ENCODE measurements around the gene FMNL2.
A peak's percentile ranks its signal among the peaks of the same experiment; 100 is the strongest.

Gene FMNL2

DNA sequence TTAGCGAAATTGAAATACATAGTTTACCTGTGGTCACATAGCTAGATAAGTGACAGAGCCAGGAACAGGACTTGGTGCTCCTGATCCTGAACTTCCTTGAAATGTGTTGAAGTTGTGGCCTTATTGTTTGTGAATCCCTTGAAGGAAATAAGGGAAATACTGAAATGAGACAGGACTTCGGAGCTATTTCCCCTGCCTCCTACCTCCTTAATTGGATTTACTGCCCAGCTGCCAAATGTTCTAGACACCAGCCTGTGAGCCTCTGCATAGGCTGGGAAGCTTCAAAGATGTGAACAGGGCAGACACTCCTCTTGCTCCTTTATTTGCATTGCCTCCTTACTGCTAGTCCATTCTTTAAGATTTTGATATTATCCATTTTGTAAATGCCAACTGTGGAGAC, 247.1 kb downstream of the FMNL2 start:
- DNase-seq (ENCODE audit: low read depth): no peak

DNA sequence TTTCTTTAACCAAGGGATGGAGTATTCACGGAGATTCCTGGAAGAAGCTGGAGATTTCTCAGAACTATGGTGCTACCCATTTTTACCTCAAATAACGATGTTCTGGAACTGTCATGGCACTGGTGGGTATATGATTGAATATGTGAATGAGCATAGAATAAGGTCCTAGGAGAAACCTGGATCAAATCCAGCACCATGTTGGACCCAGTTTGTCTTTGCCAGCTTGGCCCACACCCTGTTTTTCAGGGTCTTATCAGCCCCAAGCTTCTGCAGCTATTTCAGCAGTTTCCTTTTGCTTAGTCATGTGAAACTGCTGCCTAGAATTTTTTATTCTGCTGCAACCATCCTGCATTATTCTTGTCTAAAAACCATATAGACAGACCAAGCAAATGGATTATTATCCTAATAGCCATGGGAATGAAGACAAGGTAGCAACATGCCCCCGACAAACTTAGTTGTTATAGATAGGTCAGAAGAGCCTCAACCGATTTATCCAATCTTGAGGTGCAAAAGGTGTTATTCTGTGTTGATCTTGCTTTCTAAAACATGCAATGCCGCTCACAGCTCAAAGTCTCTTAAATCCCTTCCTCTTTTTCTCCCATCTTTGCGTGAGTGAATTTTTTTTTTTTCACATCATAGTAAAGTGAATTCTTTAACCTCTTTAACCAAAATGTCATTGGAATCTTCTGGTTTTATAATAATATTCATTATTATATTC, 248.7 kb downstream of the FMNL2 start:
- DNase-seq (ENCODE audit: low read depth): no peak

DNA sequence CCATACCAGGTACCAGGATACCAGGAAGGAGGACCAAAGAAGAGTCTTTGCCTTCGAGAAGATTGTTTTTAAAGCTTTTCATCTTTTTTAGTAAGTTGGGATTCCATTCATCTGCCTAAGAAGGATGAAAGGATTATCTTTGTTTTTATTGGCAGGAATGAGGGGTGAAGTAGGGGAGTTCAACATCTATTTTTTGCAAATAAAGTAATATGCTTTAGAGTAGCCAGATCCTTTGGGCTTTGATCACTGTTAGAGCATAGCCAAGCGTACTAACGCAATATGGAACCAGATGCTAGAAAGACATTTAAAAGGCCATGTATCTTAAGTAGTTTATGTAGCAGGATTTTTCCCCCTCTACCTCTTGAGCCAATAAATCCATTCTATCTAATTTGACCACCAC, 249.3 kb downstream of the FMNL2 start:
- no peak for DNase-seq (ENCODE audit: low read depth)

DNA sequence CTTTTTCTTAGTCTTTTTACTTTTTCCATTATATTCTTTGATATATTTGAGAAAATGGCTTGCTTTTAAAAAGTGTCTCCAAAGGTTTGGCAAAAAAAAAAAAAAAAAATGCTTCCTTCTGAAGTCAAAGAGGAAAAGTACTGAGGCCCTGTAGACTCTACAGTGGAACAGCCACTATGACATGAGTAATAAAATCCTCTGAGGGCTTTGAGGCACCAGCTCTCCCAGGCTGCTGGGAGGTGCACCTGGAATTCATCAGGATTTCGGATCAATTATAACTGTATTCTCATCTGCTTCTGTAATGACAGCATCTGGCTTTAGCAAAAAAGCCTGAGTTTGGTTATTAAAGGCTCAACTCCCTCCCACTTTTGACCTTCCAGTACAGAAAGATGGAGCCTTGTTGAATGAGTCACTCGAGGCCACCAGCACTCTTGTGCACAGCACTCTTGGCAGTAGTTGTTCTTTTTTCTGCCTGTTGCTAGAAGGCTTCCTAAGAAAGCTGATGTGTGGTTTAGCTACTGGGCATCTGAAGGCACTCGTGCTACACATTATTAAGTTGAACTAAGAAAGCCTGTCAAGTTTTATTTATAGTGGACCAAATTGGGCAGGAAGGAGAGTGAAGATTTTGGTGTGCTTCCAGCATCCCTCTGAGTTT, 251.0 kb downstream of the FMNL2 start:
- DNase-seq (ENCODE audit: low read depth): peak; percentile 94

DNA sequence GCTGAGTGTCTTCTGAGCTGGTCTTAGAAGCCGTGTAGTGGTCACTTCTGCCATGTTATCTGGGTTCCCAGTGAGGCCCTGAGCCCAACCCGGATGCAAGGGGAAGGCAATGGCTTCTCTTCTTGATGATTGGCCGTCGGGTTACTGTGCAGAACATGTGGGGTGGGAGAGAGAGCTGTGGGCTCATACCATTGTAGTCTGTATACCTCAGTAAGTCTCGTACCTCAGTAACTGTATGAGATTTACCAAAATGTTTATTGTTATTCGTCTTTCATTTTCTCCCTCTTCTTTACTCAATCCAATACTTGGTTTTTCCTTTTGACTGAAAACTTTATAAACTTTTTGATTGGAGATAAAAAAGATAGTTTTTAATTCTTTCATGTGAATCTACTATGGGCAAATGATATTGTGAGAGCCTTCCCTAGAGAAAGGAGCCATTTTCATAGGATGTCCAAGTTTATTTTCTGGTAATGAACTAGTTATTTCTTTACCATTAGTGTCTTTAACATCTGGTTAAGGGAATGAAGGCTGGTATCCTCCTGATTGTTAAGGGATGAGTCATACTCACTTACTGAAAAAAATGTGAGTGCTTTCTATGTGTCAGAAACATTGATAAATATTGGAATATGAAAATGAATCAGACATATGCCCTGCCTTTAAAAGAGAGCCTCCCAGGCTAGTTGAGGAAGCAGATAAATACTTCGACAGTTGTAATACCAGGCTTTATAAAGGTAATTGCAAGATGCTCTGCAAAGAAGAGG, 252.4 kb downstream of the FMNL2 start:
- DNase-seq (ENCODE audit: low read depth): no peak

DNA sequence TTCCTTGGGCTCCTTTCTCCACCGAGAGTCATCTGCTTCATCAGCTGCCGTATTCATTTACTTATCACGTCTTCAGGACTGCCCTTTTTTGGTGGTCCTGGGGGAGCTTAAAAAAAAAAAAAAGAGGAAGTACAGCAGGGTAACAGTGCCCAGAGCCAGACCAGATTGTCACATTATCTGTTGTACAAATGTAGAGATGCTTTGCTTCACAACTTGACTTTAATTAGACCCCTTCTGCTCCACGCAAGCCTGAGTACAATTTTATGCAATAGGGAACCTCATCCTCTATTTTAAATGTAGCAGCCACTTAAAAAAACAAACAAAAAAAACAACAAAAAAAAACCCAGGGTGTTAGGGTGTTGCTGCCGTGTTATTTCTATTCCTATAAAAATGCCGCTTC, 254.0 kb downstream of the FMNL2 start:
- no peak for DNase-seq (ENCODE audit: low read depth)

DNA sequence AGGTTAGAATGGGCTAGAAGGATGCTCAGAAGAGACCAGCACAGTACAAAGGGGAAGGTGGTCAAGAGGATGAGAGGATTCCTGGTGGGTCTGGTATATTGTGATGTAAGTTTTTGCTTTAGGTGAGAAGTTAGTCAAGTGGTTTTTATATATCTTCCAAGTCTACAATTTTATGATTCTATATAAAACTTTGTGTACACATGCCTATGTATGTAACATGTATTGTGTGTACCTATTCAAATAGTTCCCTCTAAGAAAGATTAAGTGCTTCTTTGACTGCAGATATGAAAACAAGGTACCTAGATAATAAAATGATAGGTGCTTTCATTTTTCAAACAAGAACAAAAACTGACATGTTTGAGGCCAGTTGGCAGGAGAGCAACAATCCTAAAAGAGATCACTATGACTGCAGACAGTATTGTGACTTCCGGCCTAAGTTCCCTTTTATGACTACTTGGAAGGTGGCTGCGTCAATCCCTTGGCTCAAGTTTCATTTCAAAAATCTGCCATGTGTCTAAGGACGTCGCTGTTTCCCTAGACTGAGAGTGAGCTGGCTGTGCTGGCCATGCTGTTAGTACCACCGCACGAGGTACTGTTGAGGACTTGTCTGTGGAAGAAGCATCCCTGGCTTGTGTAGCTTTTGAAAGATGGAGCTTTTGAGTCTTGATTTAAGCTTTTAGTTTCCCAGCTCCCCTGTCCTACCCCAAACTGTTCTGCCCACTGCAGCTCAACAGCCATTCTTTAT, 259.2 kb downstream of the FMNL2 start:
- no peak for DNase-seq (ENCODE audit: low read depth)

DNA sequence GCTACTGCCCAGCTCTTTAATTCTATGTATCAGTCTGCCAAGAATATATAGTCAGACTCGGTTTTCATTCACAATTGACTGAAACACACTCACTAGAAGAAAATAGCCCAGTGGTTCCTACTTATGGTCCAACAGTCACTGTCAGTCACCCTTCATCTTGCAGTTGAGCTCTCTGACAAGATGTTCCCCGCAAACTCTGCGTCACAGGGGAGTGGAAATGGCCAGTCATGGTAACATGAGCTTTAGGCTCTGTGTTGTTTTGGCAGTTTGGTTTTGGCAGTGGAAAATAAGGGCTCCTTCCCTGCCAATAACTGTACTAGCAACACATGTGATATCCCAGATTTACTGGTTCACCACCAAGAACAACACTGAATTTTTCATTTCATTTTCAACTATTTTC, 259.8 kb downstream of the FMNL2 start:
- DNase-seq (ENCODE audit: low read depth): no peak

DNA sequence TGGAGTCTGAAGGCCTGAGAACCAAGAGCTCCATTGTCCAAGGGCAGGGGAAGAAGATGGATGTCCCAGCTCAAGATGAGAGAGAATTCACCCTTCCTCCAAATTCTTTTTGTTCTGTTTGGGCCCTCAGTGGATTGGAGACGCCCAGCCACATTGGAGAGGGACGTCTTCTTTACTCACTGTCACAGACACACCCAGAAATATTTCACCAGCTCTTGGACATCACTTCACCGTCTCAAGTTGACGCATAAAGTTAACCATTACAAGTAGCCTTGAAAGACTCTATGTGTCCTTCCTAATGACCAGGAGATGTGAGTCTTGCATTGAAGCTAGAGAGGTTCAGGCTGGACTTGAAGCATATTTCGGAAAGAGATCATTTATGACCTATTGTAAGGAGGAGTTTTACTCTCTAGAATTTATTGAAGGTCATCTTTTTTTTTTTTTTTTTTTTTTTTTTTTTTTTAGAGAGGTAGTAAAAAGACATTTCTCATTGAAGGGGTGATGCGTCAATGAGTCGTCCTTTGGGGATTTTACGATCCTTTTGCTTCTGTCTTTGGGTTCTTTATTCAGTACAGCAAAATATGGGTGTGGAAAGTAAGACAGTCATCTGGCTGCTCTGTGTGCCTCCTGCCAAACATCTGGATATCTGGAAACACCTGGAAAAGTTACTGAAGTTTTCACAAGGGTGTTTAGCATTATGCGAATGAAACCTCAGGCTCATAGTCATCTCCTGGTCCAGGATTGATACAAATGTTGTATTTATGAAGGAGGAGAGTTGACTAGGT, 264.2 kb downstream of the FMNL2 start:
- no peak for DNase-seq (ENCODE audit: low read depth)

DNA sequence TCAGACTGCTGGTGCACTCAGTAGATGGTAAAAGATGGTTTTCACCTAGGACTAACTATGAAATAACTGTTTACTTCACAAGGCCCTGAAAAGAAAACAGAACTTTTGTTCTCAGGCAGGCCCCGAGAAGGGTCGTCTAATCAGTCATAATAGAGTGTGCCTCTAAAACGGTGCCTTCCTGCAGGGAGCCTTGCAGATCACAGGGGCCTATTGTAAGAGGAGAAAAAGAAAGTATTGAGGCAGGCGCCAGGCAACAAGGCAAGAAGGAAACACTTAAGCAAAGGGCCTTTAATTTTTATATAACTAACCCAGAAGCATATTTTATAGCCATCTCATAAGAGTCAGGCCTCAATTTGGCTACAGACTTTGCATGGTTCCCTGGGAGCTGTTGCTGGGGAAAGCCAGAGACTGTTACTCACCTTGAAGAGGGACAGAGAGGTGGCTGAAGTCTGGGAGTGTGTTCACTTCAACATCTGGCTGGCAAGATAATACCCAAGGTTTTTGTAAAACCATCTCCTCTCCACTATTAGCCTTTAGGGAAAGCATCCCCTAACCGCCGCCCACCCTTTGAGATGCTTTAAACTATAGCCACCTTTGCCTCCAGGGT, 265.2 kb downstream of the FMNL2 start:
- DNase-seq (ENCODE audit: low read depth): no peak

DNA sequence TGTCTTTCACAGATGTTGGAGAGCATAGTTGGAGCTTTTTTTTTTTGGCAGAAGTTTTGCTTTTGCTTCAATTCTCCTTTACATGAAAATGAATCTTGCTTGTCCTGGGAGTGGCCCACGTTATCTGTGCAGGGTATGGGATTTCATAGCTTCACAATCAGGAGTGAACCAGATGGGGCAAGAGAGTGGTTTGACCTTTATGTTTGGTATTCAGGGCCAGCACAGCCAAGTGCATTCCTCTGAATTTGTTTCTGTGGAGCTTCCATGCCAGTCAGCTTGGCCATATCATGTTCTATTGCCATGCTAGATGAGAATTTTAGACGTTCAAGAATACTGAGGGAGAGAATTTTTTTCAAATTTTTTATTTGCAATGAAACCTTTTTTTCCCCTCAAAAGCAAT, 265.7 kb downstream of the FMNL2 start:
- DNase-seq (ENCODE audit: low read depth): no peak

DNA sequence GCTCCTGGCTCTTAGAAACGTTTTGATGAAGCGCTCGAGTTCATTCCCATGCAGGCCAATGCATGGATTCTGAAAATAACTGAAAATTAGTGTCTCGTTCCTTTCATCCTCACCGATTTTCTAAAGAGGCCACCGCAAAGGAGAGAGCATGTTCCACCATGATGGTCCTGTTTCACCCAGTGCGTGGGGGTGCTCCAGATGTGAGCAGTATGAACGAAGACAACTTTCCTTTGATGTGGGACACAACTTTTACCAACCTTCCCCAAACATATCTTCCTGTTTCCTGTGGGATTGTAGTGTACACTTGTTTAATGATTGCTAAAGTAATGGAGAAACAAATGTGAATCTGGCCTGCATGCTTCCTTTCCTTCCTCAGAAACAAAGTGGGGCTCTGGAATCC, 267.8 kb downstream of the FMNL2 start:
- no peak for DNase-seq (ENCODE audit: low read depth)

DNA sequence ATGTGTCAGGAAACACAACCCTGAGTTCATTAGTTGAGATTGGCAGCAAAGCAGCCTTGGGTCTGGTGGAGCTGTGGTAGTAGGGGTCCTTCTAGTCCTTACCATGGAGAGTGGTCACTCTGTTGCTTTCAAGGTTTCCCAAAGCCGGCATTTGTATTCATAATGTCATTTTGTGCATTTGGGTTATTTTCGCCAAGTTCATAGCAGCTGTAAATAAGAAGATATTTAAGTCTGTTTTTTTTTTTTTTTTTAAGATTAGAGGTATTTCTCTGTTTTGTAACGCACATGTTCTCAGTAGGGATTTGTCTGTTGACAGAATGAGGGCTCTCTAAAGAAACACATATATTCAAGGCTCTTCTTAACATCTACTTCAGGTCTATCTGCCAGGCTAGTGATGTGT, 268.2 kb downstream of the FMNL2 start:
- DNase-seq (ENCODE audit: low read depth): no peak

DNA sequence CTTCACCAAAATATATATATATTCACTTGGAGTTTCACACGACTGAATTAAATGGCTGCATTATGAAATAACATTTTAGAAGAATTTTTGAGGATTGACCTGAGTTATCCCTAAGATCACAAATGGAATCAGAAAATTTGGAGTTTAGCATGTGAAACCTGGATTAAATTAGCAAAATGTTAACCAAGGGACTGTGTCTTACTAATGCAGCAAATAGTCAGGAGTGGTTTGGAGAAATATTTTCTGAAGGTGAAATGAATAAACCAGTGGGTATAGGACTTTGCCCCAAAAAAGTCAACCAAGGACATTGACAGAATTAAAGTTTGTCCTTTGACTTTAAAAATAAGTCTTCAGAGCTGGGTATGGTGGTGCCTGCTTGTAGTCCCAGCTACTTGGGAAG, 271.1 kb downstream of the FMNL2 start:
- DNase-seq (ENCODE audit: low read depth): no peak

DNA sequence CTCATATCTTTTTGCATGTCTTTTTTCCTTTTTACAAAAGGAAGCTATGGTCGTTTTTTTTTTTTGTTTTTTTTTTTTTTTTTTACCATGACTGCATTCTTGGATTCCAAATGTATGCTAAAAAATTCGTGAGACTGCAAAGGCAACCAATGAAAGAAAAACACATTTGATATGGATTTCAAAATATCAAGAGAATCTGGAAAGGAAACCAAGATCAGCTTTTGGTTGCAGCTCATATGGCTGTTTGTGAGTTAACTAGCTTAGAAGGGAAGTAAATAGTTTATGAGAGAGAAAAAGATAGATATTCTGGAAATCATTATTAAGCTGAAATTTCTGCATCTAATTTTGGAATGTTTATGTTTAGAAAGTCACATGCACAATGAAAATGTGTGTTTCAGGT, 272.0 kb downstream of the FMNL2 start:
- DNase-seq (ENCODE audit: low read depth): no peak

DNA sequence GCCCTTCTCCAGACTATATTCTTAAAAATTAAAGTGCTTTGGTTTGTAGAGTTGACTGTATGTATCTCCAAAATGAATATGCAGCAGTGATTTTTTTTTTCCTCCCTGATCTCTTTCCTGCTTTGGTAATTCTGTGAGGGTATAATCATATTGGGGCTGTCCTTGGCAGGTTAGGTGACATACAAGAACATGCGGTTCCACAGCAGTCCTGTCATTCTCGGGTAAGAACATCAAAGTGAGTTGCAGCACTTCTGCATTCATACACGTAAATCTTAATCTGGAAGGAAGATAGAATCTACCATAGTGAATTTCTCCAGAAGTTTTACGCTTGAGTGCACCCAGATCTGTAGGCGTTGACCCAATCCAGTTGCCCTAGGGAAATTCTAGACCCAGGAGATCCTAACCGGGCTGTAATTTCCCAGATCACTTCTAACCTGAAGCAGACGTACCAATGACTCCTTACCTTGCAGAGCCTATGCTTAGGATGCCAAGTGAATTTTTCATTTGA, 272.9 kb downstream of the FMNL2 start:
- no peak for DNase-seq (ENCODE audit: low read depth)

DNA sequence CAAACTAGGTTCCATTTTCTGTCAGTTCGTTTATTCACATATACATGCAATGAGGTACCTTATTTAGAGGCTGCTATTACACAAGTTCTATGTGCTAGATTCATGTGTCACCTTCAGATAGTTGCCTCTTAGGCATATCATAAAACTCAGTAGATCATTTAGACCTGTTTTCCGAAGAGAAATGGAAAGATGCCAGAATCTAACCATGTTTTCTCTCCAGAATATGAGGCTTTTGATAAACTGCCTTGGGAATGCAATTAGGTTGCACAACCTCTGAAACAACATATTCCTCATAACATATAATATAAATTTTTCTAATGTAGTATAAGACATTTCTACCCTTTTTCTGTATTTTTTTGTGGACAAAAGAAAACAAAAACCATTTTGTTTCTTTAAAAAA, 274.2 kb downstream of the FMNL2 start:
- no peak for DNase-seq (ENCODE audit: low read depth)

DNA sequence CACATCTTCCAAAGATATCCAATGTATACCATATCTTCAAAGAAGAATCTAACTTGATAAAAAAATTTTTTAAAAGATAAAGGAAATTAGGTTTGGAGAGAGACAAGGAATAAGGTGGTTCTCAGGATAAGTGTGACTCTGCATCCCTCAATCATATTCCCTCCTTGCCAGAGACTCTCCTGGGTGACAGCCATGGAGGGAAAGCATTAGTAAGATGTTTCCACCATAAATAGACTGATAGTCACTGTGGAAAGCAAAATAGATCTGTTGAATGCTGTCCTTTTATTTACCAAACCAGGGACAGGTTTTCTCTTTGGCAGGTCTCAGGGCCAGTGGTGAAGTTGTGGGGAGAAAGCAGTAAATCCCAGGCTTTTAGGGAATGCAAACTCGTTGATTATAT, 274.7 kb downstream of the FMNL2 start:
- DNase-seq (ENCODE audit: low read depth): no peak

DNA sequence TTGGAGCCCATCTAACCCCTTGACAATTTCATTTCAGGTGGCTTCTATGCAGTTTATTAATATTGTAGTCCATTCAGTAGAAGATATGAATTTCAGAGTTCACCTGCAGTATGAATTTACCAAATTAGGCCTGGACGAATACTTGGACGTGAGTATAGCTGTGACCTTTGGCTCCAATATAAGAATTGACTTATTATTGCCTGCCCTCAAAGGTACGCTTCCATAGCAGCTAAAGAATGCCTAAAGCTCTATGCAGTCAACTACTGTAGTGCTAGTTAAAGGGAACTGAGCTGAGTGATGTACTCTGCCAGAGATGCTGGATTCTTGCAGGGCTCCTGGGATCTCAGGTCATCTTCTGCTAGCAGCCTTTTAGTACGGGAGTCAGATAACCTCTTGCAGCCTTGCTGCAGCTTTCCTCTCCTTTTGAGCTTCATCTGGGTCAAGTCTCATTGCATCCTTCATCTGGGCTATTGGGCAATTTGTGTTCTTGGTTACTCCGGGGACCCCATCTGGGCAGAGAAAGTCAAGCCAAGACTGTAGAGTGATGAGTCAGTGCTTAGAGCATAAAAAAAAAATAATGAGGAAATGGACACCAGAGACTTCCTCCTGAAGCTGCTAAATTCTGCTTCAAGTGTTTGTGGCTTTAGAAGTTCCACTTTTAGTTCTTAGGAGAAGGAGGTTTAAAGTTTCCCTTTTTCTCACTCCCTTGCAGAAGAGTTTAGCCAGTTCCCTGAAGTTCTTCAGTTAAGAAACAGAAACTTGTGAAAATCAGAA, 276.7 kb downstream of the FMNL2 start:
- DNase-seq (ENCODE audit: low read depth): peak; percentile 77

DNA sequence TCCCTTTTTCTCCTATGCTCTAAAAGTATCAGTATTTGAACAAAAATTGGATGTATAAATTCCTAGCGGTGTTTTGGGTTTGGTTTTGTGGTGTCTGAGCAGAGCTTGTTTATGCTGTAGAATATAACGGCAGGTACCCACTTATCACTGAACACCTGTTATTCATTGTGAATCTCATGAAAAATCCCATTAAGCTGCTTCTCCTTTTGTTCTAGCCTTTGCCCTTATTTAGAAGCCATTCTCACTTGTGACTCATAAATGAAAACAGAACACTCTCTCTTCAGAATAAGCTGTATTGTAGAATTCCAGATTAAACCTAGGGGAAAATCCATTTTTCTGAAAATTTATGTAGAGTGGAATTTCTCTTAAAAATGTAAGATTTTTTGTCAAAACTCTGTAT, 278.3 kb downstream of the FMNL2 start:
- no peak for DNase-seq (ENCODE audit: low read depth)
